HepG2 (cell line): ENCODE data around the gene STAM. TPM values are rescaled to one million over a fixed set of nuclear protein-coding genes. Genes with fewer than 3 reads are reported as not detected.

Source experiments
- AHR ChIP-seq: IDR thresholded peaks from 2 replicates; pipeline ENCODE4 v1.6.1; 2018; ENCODE audit warnings: missing genetic modification reagents, missing compliant biosample characterization
- ATF3 ChIP-seq: sonication (generic); formaldehyde crosslinking; IDR thresholded peaks from 2 replicates; pipeline ENCODE4 v1.4.0; 2020; ENCODE audit warnings: missing genetic modification reagents
- EP300 ChIP-seq, 3 experiments: sonication (generic) in 1 of 3; formaldehyde crosslinking in 1 of 3; IDR thresholded peaks; 2 replicates each; pipeline versions ENCODE4 v1.5.1 to v1.6.1; 2011 to 2020; ENCODE audit warnings: low read depth in 2 of 3, low read length in 2 of 3, borderline replicate concordance in 1 of 3, improper control_type of control experiment in 1 of 3, mild to moderate bottlenecking in 1 of 3, missing genetic modification reagents in 1 of 3, moderate library complexity in 1 of 3
- HBP1 ChIP-seq: IDR thresholded peaks from 2 replicates; pipeline ENCODE4 v1.6.1; 2016; ENCODE audit warnings: low read depth, control low read depth
- KLF16 ChIP-seq, 2 experiments: sonication (generic) in 1 of 2; formaldehyde crosslinking in 1 of 2; IDR thresholded peaks; 2 replicates each; pipeline versions ENCODE4 v1.6.1 to v1.8.0; 2016 to 2023; ENCODE audit warnings: missing genetic modification reagents in 2 of 2, missing compliant biosample characterization in 1 of 2
- MAZ ChIP-seq, 2 experiments: sonication (generic) in 1 of 2; formaldehyde crosslinking in 1 of 2; IDR thresholded peaks; 2 replicates each; pipeline versions ENCODE4 v1.5.0 to v1.6.1; 2012 to 2020; ENCODE audit warnings: low read depth in 2 of 2, mild to moderate bottlenecking in 2 of 2, borderline replicate concordance in 1 of 2, improper control_type of control experiment in 1 of 2, low read length in 1 of 2, missing genetic modification reagents in 1 of 2, moderate library complexity in 1 of 2
- POLR2AphosphoS5 ChIP-seq: IDR thresholded peaks from 2 replicates; pipeline ENCODE4 v1.6.1; 2012; ENCODE audit warnings: low read depth, low read length
- RXRA ChIP-seq: sonication (generic); formaldehyde crosslinking; IDR thresholded peaks from 2 replicates; pipeline ENCODE4 v1.5.1; 2020; ENCODE audit warnings: missing genetic modification reagents
- ZBTB44 ChIP-seq: sonication (generic); formaldehyde crosslinking; IDR thresholded peaks from 2 replicates; pipeline ENCODE4 v1.4.0; 2020; ENCODE audit warnings: missing genetic modification reagents
- ZNF124 ChIP-seq: sonication (generic); formaldehyde crosslinking; IDR thresholded peaks from 2 replicates; pipeline ENCODE4 v1.4.0; 2020; ENCODE audit warnings: missing genetic modification reagents
- ZNF136 ChIP-seq: sonication (generic); formaldehyde crosslinking; IDR thresholded peaks from 2 replicates; pipeline ENCODE4 v1.8.1; 2022; ENCODE audit warnings: low read depth, mild to moderate bottlenecking, moderate library complexity, missing genetic modification reagents
- ZNF138 ChIP-seq: sonication (generic); formaldehyde crosslinking; IDR thresholded peaks from 2 replicates; pipeline ENCODE4 v1.5.0; 2020; ENCODE audit warnings: mild to moderate bottlenecking, low read depth, missing genetic modification reagents
- ZNF234 ChIP-seq: sonication (generic); formaldehyde crosslinking; conservative IDR thresholded peaks from 2 replicates; pipeline ENCODE4 v1.5.1; 2020; ENCODE audit warnings: mild to moderate bottlenecking, missing genetic modification reagents
- ZNF235 ChIP-seq: sonication (generic); formaldehyde crosslinking; IDR thresholded peaks from 2 replicates; pipeline ENCODE4 v1.8.1; 2023; ENCODE audit warnings: mild to moderate bottlenecking, missing genetic modification reagents, borderline replicate concordance
- ZNF503 ChIP-seq: sonication (generic); formaldehyde crosslinking; IDR thresholded peaks from 2 replicates; pipeline ENCODE4 v1.4.0; 2020; ENCODE audit warnings: missing genetic modification reagents
- ZNF850 ChIP-seq: sonication (generic); formaldehyde crosslinking; conservative IDR thresholded peaks from 2 replicates; pipeline ENCODE4 v1.9.0; 2021; ENCODE audit warnings: mild to moderate bottlenecking, missing genetic modification reagents
- polyA plus RNA-seq, 8 experiments: library from polyadenylated mRNA; depleted of rRNA in 3 of 8; stranded (reverse) in 7 of 8; unstranded in 1 of 8; fragments of >200 nt; fragmentation: Illumina TruSeq in 4 of 8; extraction: Trizol in 4 of 8; gene quantifications; 2 replicates each; pipeline versions ENCODE4 v1.2.1 to v1.2.3, GENCODE V29; 2011 to 2016; ENCODE audit warnings: low read depth in 4 of 8, missing spikeins in 1 of 8, mixed read lengths in 1 of 8; ENCODE audit not compliant: insufficient read depth in 1 of 8
- total RNA-seq, 5 experiments: library from RNA; depleted of rRNA; stranded (reverse); fragments of >200 nt; fragmentation: Illumina TruSeq; extraction: Trizol; gene quantifications; 2 replicates each; pipeline ENCODE4 v1.2.3, GENCODE V29; 2016; ENCODE audit warnings: low read depth in 1 of 5
- TF ChIP-seq, protein P1 (sequence below): sonication (generic); formaldehyde crosslinking; IDR thresholded peaks from 2 replicates; pipeline ENCODE4 v1.4.0; 2020; ENCODE audit warnings: missing genetic modification reagents
- TF ChIP-seq, protein P2 (sequence below): sonication (generic); formaldehyde crosslinking; IDR thresholded peaks from 2 replicates; pipeline ENCODE4 v1.8.0; 2022; ENCODE audit warnings: low read depth, missing genetic modification reagents

Gene STAM
- total and polyA plus RNA-seq, 2 of the 13 experiments (the other 11 are each of a cell fraction or from before 2014, with no cell fraction given), result 19.5 to 25.1 TPM

GRCh38 chr10:17617031-17617911, 26.7 kb upstream of the STAM start, which contains the start of gene HACD1 (continued):
- TF ChIP-seq ZBTB44 (no peak), ATF3 (CRISPR knock-in tag) (no peak), EP300 (IDR thresholded peaks at IDR 0.05; ENCODE audit: low read depth in 2 of 2, low read length in 2 of 2) (0 out of 4 replicates have a peak, but pooled peaks of 1 of the 2 experiments have one; percentile 14), EP300 (CRISPR knock-in tag; IDR thresholded peaks at IDR 0.05; ENCODE audit: borderline replicate concordance) (no peak), ZNF503 (CRISPR knock-in tag) (no peak), KLF16 (CRISPR knock-in tag; IDR thresholded peaks at IDR 0.05) (peak in 1 of 2 experiments; percentile 10; a peak in 1 of 4 replicates), ZNF235 (peak; percentile 26; the same call in 1 of the 2 replicates), ZNF136 (CRISPR knock-in tag) (no peak), AHR (CRISPR knock-in tag) (no peak), ZNF124 (CRISPR knock-in tag) (peak; percentile 23; the same call in 1 of the 2 replicates), ZNF850 (CRISPR knock-in tag) (no peak), MAZ (IDR thresholded peaks at IDR 0.05; ENCODE audit: borderline replicate concordance, low read depth, low read length) (no peak), MAZ (CRISPR knock-in tag; IDR thresholded peaks at IDR 0.05; ENCODE audit: low read depth) (peak; percentile 82), ZNF138 (peak; percentile 6; the same call in 1 of the 2 replicates), RXRA (CRISPR knock-in tag) (peak; percentile 48; the same call in 1 of the 2 replicates), HBP1 (CRISPR knock-in tag) (0 out of 2 replicates have a peak, but pooled peaks have one; percentile 46), ZNF234 (CRISPR knock-in tag) (peak; percentile 71; the same call in 1 of the 2 replicates), POLR2AphosphoS5 (peak; percentile 51)
- TF ChIP-seq, protein P1, sequence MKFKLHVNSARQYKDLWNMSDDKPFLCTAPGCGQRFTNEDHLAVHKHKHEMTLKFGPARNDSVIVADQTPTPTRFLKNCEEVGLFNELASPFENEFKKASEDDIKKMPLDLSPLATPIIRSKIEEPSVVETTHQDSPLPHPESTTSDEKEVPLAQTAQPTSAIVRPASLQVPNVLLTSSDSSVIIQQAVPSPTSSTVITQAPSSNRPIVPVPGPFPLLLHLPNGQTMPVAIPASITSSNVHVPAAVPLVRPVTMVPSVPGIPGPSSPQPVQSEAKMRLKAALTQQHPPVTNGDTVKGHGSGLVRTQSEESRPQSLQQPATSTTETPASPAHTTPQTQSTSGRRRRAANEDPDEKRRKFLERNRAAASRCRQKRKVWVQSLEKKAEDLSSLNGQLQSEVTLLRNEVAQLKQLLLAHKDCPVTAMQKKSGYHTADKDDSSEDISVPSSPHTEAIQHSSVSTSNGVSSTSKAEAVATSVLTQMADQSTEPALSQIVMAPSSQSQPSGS (CRISPR knock-in tag), result no peak
- TF ChIP-seq, protein P2, sequence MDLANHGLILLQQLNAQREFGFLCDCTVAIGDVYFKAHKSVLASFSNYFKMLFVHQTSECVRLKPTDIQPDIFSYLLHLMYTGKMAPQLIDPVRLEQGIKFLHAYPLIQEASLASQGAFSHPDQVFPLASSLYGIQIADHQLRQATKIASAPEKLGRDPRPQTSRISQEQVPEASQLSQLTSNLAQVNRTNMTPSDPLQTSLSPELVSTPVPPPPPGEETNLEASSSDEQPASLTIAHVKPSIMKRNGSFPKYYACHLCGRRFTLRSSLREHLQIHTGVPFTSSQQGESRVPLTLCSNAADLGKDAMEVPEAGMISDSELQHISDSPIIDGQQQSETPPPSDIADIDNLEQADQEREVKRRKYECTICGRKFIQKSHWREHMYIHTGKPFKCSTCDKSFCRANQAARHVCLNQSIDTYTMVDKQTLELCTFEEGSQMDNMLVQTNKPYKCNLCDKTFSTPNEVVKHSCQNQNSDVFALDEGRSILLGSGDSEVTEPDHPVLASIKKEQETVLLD (CRISPR knock-in tag), result peak; percentile 72; the same call in 1 of the 2 replicates
